Neural cell (in vitro differentiated cells): ENCODE measurements around the gene SLC7A1. TPM values are rescaled to one million over a fixed set of nuclear protein-coding genes. Genes with fewer than 3 reads are reported as not detected.

Experiments used
- H2AFZ ChIP-seq: fragments of 200-600, 300-800 bp; sonication (generic), shearing (Covaris generic); 2 replicates; pipeline ENCODE4 v1.6.0; 2014; ENCODE audit warnings: low read depth, mild to moderate bottlenecking, antibody characterized with exemption, low read length, moderate library complexity
- H3F3A ChIP-seq: fragments of 200-600 bp; shearing (Covaris generic); 2 replicates; pipeline ENCODE4 v1.6.1; 2016; ENCODE audit warnings: mild to moderate bottlenecking, moderate library complexity, mixed read lengths, antibody characterized with exemption, low read length; ENCODE audit not compliant: insufficient read depth, poor library complexity, severe bottlenecking
- H3K27ac ChIP-seq: fragments of 200-600, 300-800 bp; sonication (generic), shearing (Covaris generic); 2 replicates; pipeline ENCODE4 v1.5.1; 2014; ENCODE audit warnings: mild to moderate bottlenecking, low read length, moderate library complexity
- H3K27me3 ChIP-seq: fragments of 300-800, 200-600 bp; sonication (generic), shearing (Covaris generic); 2 replicates; pipeline ENCODE4 v1.6.0; 2014; ENCODE audit warnings: mild to moderate bottlenecking, low read depth, low read length, moderate library complexity; ENCODE audit not compliant: insufficient read depth
- H3K36me3 ChIP-seq: fragments of 300-800, 200-600 bp; sonication (generic), shearing (Covaris generic); 2 replicates; pipeline ENCODE4 v1.5.1; 2014; ENCODE audit warnings: mild to moderate bottlenecking, antibody characterized with exemption, low read length, moderate library complexity; ENCODE audit not compliant: insufficient read depth
- H3K4me2 ChIP-seq: fragments of 300-800, 200-600 bp; sonication (generic), shearing (Covaris generic); 2 replicates; pipeline ENCODE4 v1.6.0; 2014; ENCODE audit warnings: mild to moderate bottlenecking, low read length
- H3K4me3 ChIP-seq: fragments of 300-800, 200-600 bp; sonication (generic), shearing (Covaris generic); 2 replicates; pipeline ENCODE4 v1.5.1; 2014; ENCODE audit warnings: mild to moderate bottlenecking, low read length, moderate library complexity
- H3K79me2 ChIP-seq: fragments of 200-600 bp; shearing (Covaris generic); replicated peaks from 2 replicates; pipeline ENCODE4 v1.6.0; 2014; ENCODE audit warnings: mild to moderate bottlenecking, low read length, moderate library complexity; ENCODE audit not compliant: insufficient read depth
- H3K9ac ChIP-seq: fragments of 300-800, 200-600 bp; sonication (generic), shearing (Covaris generic); 2 replicates; pipeline ENCODE4 v1.6.1; 2016; ENCODE audit warnings: mild to moderate bottlenecking, low read length, mixed read lengths
- H3K9me2 ChIP-seq: fragments of 200-600 bp; shearing (Covaris generic); 2 replicates; pipeline ENCODE4 v1.6.1; 2016; ENCODE audit warnings: mild to moderate bottlenecking, low read length, mixed read lengths; ENCODE audit not compliant: insufficient read depth
- H3K9me3 ChIP-seq: fragments of 200-600, 300-800 bp; sonication (generic), shearing (Covaris generic); 2 replicates; pipeline ENCODE4 v1.6.1; 2016; ENCODE audit warnings: mild to moderate bottlenecking, mixed run types, low read length, moderate library complexity, mixed read lengths
- H4K20me1 ChIP-seq: fragments of 200-600 bp; shearing (Covaris generic); 2 replicates; pipeline ENCODE4 v1.6.1; 2016; ENCODE audit warnings: mild to moderate bottlenecking, mixed run types; ENCODE audit not compliant: insufficient read depth
- CTCF ChIP-seq: fragments of 450-650 bp; IDR thresholded peaks from 2 replicates; pipeline ENCODE4 v1.5.1; 2014; ENCODE audit warnings: antibody characterized with exemption, mild to moderate bottlenecking, moderate library complexity; ENCODE audit not compliant: poor library complexity, severe bottlenecking
- EP300 ChIP-seq: fragments of 450-650 bp; conservative IDR thresholded peaks from 2 replicates; pipeline ENCODE4 v1.6.1; 2014; ENCODE audit warnings: antibody characterized with exemption, mild to moderate bottlenecking, moderate library complexity; ENCODE audit not compliant: poor library complexity, severe bottlenecking
- EZH2 ChIP-seq: fragments of 200-600, 300-800 bp; shearing (Covaris generic), sonication (generic); IDR thresholded peaks from 2 replicates; pipeline ENCODE4 v1.6.1; 2014; ENCODE audit warnings: antibody characterized with exemption, low read length, borderline replicate concordance, mild to moderate bottlenecking; ENCODE audit not compliant: insufficient read depth, poor library complexity, severe bottlenecking
- MXI1 ChIP-seq: fragments of 450-650 bp; conservative IDR thresholded peaks from 2 replicates; pipeline ENCODE4 v1.6.1; 2014; ENCODE audit warnings: antibody characterized with exemption, mild to moderate bottlenecking; ENCODE audit not compliant: poor library complexity, severe bottlenecking
- POLR2AphosphoS5 ChIP-seq: IDR thresholded peaks from 2 replicates; pipeline ENCODE4 v1.6.1; 2012
- RAD21 ChIP-seq: fragments of 450-650 bp; conservative IDR thresholded peaks from 2 replicates; pipeline ENCODE4 v1.6.1; 2014; ENCODE audit warnings: antibody characterized with exemption, mild to moderate bottlenecking, moderate library complexity
- REST ChIP-seq: IDR thresholded peaks from 2 replicates; pipeline ENCODE4 v1.6.1; 2012; ENCODE audit warnings: borderline replicate concordance
- SMC3 ChIP-seq: fragments of 450-650 bp; conservative IDR thresholded peaks from 2 replicates; pipeline ENCODE4 v1.6.1; 2014; ENCODE audit warnings: antibody characterized with exemption, mild to moderate bottlenecking, moderate library complexity; ENCODE audit not compliant: poor library complexity
- TAF1 ChIP-seq: IDR thresholded peaks from 2 replicates; pipeline ENCODE4 v1.6.1; 2012; ENCODE audit warnings: low read depth
- polyA plus RNA-seq: library from polyadenylated mRNA; depleted of rRNA; stranded (reverse); fragments of >200 nt; gene quantifications from 2 replicates; pipeline ENCODE4 v1.2.3, GENCODE V29; 2014

The SLC7A1 gene
- polyA plus RNA-seq, 1 donor from 2014 or later, result 2.6 TPM

- no peak overlapping the region for H3K9ac ChIP-seq
- no peaks in the 10 kb centered on the region for H4K20me1 ChIP-seq
- no peak overlapping the region for H3K4me2 ChIP-seq
These were observed 46.8 kb downstream of the SLC7A1 start for GRCh38 chr13:29548722-29549121.

GRCh38 chr13:29547153-29547552 is 48.3 kb downstream of the SLC7A1 start:
- Histone ChIP-seq H3K9me3 (no peaks in the 10 kb centered on the region), H3K9ac (no peak overlapping the region), H3K9me2 (no peaks in the 10 kb centered on the region), H3K36me3 (no peaks in the 10 kb centered on the region), H3K4me3 (no peak overlapping the region), H3K4me2 (no peak overlapping the region), H3F3A (no peaks in the 10 kb centered on the region), H3K79me2 (no peaks in the 10 kb centered on the region), H4K20me1 (no peaks in the 10 kb centered on the region), H3K27me3 (no peaks in the 10 kb centered on the region), H3K27ac (no peak overlapping the region), H2AFZ (no peak overlapping the region)
- TF ChIP-seq SMC3 (no peak), TAF1 (no peak), POLR2AphosphoS5 (no peak), RAD21 (no peak), REST (no peak), MXI1 (no peak), EZH2 (no peak), EP300 (no peak)

More at GRCh38 chr13:29548722-29549121, 46.8 kb downstream of the SLC7A1 start:
- Histone ChIP-seq H3K9me3 (no peaks in the 10 kb centered on the region), H3F3A (no peaks in the 10 kb centered on the region), H3K79me2 (no peaks in the 10 kb centered on the region), H3K27me3 (no peaks in the 10 kb centered on the region), H3K27ac (no peak overlapping the region), H3K36me3 (no peaks in the 10 kb centered on the region), H3K9me2 (no peaks in the 10 kb centered on the region), H3K4me3 (no peak overlapping the region), H2AFZ (no peak overlapping the region)
- no peak for TF ChIP-seq TAF1
- no peak for TF ChIP-seq REST
- no peak for TF ChIP-seq EZH2
- no peak for TF ChIP-seq MXI1
- TF ChIP-seq EP300, result no peak
- TF ChIP-seq CTCF, result no peak
- no peak for TF ChIP-seq SMC3
- no peak for TF ChIP-seq RAD21
- TF ChIP-seq POLR2AphosphoS5, result no peak
